ENCODE measurements around the gene FZD7.
A peak's percentile ranks its signal among the peaks of the same experiment; 100 is the strongest.

Gene FZD7

GRCh38 chr2:202069170-202070067, 35.8 kb downstream of the FZD7 start:
- H3K4me3 ChIP-seq (replicated peaks in 1 of 2; ENCODE audit: low read depth in 2 of 2, low read length in 2 of 2), result no peak overlapping the region
- DNase-seq (ENCODE audit: low read depth in 2 of 2), result no peak
- TF ChIP-seq CTCF (IDR thresholded peaks at IDR 0.05; ENCODE audit: low read depth, low read length), result no peak

GRCh38 chr2:202071107-202071506, 37.5 kb downstream of the FZD7 start:
- H3K4me3 ChIP-seq (replicated peaks in 1 of 2; ENCODE audit: low read depth in 2 of 2, low read length in 2 of 2), result no peak overlapping the region
- DNase-seq (ENCODE audit: low read depth in 2 of 2), result no peak
- no peak for TF ChIP-seq CTCF (IDR thresholded peaks at IDR 0.05; ENCODE audit: low read depth, low read length)

- DNase-seq (ENCODE audit: low read depth in 2 of 2), result no peak
- peak; percentile 28 for TF ChIP-seq CTCF (IDR thresholded peaks at IDR 0.05; ENCODE audit: low read depth, low read length)
- H3K4me3 ChIP-seq (replicated peaks in 1 of 2; ENCODE audit: low read depth in 2 of 2, low read length in 2 of 2), result no peak overlapping the region
These were observed 38.6 kb downstream of the FZD7 start for GRCh38 chr2:202072226-202072625.

- DNase-seq (ENCODE audit: low read depth in 2 of 2), result no peak
- no peak within 1 kb of the TSS for H3K4me3 ChIP-seq (replicated peaks in 1 of 2; ENCODE audit: low read depth in 2 of 2, low read length in 2 of 2)
- TF ChIP-seq CTCF (IDR thresholded peaks at IDR 0.05; ENCODE audit: low read depth, low read length), result no peak
These were observed 39.2 kb downstream of the FZD7 start, which contains the start of gene KIAA2012 for GRCh38 chr2:202072737-202073401. KIAA2012 (plus strand) TSS chr2:202073255; CDS start chr2:202073628, 373 bp downstream.

GRCh38 chr2:202074324-202074723, 40.7 kb downstream of the FZD7 start:
- no peak overlapping the region for H3K4me3 ChIP-seq (replicated peaks in 1 of 2; ENCODE audit: low read depth in 2 of 2, low read length in 2 of 2)
- DNase-seq (ENCODE audit: low read depth in 2 of 2), result no peak
- TF ChIP-seq CTCF (IDR thresholded peaks at IDR 0.05; ENCODE audit: low read depth, low read length), result no peak

- H3K4me3 ChIP-seq (replicated peaks in 1 of 2; ENCODE audit: low read depth in 2 of 2, low read length in 2 of 2), result no peak overlapping the region
- no peak for DNase-seq (ENCODE audit: low read depth in 2 of 2)
- no peak for TF ChIP-seq CTCF (IDR thresholded peaks at IDR 0.05; ENCODE audit: low read depth, low read length)
These were observed 45.7 kb downstream of the FZD7 start for GRCh38 chr2:202079310-202079709.
